ENCODE results near the gene CYP2B6.

- TF ChIP-seq, protein P1, sequence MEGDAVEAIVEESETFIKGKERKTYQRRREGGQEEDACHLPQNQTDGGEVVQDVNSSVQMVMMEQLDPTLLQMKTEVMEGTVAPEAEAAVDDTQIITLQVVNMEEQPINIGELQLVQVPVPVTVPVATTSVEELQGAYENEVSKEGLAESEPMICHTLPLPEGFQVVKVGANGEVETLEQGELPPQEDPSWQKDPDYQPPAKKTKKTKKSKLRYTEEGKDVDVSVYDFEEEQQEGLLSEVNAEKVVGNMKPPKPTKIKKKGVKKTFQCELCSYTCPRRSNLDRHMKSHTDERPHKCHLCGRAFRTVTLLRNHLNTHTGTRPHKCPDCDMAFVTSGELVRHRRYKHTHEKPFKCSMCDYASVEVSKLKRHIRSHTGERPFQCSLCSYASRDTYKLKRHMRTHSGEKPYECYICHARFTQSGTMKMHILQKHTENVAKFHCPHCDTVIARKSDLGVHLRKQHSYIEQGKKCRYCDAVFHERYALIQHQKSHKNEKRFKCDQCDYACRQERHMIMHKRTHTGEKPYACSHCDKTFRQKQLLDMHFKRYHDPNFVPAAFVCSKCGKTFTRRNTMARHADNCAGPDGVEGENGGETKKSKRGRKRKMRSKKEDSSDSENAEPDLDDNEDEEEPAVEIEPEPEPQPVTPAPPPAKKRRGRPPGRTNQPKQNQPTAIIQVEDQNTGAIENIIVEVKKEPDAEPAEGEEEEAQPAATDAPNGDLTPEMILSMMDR (IDR thresholded peaks at IDR 0.05): no peak
- TF ChIP-seq EZH2 (IDR thresholded peaks at IDR 0.05; ENCODE audit: borderline replicate concordance, insufficient read depth, low read depth, low read length, poor library complexity, severe bottlenecking): no peak
Measured at GRCh38 chr19:41029524-41030432, 38.7 kb downstream of the CYP2B6 start.

Data from B cell (primary cell).